ENCODE results near the gene TTC21B. TPM values are rescaled to one million over a fixed set of nuclear protein-coding genes. Genes with fewer than 3 reads are reported as not detected.

TTC21B gene
- total and polyA plus RNA-seq, 10 of the 15 experiments (the other 5 are each of a cell fraction or from before 2014, with no cell fraction given): 2.7 to 22.4 (median 11.3) TPM

DNA sequence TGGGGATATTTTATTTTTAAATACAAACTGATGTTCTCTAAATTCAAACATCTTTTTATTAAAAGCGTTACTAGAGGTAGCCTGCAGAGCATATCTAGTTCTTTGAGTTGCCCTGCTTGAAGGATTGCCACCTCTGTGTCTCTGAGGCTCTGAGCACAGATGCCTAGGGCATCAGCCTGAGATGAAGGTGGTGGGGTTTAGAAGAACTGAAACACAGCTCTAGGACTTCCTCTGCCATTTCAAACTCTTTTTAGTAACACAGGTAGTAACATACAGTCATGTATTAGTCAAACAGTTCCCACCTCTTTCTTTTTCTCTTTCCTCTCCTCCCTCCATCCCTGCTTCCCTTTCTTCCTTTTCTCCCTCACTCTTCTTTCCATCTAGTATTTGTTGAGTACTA is 57.6 kb downstream of the TTC21B start:
- Histone ChIP-seq H3K36me3 (ENCODE audit: control insufficient read depth in 2 of 2, insufficient read depth in 2 of 2, low read length in 1 of 2) (peaks cover 0 to 4% of the 10 kb centered on the region in 2 experiments; a peak in 3 of 4 replicates), H3K4me1 (ENCODE audit: control insufficient read depth, insufficient read depth, low read length) (peaks cover 9% of the 10 kb centered on the region), H3K4me3 (no peak overlapping the region), H3K9me3 (replicated peaks; ENCODE audit: control insufficient read depth, insufficient read depth, low read length) (no peaks in the 10 kb centered on the region), H4K20me1 (ENCODE audit: control insufficient read depth, insufficient read depth) (no peaks in the 10 kb centered on the region), H3K79me2 (ENCODE audit: control insufficient read depth, insufficient read depth, low read length) (no peaks in the 10 kb centered on the region), H2AFZ (ENCODE audit: control insufficient read depth, low read depth, low read length) (no peak overlapping the region), H3K27ac (ENCODE audit: control insufficient read depth, insufficient read depth) (peak overlapping the region; percentile 60), H3K4me2 (ENCODE audit: control insufficient read depth, insufficient read depth) (no peak overlapping the region), H3K9ac (ENCODE audit: control insufficient read depth, insufficient read depth, low read length) (no peak overlapping the region), H3K27me3 (replicated peaks in 1 of 2; ENCODE audit: control insufficient read depth in 2 of 2, insufficient read depth in 2 of 2, low read length in 1 of 2) (no peaks in the 10 kb centered on the region)
- FAIRE-seq: no peak
- in situ Hi-C loops (cut with MboI): no loop called here
- RAD21 ChIA-PET (ENCODE audit: unreplicated experiment): interaction anchor here (1.0 kb wide), 1 partner anchor 18 kb away, joined by 3 read pairs; no protein-coding TSS in a partner anchor
- peak; percentile 91 for ATAC-seq
- DNase-seq (ENCODE audit: low read depth, low spot score): peak; percentile 17
- intact Hi-C loops (cut with micrococcal nuclease; ENCODE audit: unreplicated experiment): no loop called here
- no TSS peak for BruUV-seq (replicated peaks)
- TF ChIP-seq, protein P1, sequence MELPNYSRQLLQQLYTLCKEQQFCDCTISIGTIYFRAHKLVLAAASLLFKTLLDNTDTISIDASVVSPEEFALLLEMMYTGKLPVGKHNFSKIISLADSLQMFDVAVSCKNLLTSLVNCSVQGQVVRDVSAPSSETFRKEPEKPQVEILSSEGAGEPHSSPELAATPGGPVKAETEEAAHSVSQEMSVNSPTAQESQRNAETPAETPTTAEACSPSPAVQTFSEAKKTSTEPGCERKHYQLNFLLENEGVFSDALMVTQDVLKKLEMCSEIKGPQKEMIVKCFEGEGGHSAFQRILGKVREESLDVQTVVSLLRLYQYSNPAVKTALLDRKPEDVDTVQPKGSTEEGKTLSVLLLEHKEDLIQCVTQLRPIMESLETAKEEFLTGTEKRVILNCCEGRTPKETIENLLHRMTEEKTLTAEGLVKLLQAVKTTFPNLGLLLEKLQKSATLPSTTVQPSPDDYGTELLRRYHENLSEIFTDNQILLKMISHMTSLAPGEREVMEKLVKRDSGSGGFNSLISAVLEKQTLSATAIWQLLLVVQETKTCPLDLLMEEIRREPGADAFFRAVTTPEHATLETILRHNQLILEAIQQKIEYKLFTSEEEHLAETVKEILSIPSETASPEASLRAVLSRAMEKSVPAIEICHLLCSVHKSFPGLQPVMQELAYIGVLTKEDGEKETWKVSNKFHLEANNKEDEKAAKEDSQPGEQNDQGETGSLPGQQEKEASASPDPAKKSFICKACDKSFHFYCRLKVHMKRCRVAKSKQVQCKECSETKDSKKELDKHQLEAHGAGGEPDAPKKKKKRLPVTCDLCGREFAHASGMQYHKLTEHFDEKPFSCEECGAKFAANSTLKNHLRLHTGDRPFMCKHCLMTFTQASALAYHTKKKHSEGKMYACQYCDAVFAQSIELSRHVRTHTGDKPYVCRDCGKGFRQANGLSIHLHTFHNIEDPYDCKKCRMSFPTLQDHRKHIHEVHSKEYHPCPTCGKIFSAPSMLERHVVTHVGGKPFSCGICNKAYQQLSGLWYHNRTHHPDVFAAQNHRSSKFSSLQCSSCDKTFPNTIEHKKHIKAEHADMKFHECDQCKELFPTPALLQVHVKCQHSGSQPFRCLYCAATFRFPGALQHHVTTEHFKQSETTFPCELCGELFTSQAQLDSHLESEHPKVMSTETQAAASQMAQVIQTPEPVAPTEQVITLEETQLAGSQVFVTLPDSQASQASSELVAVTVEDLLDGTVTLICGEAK (IDR thresholded peaks at IDR 0.05; ENCODE audit: borderline replicate concordance): no peak
- no peak for TF ChIP-seq YBX1 (IDR thresholded peaks at IDR 0.05)
- no peak for TF ChIP-seq CBX5 (IDR thresholded peaks at IDR 0.05; ENCODE audit: low read depth)
- 0 out of 2 replicates have a peak, but pooled peaks have one; percentile 6 for TF ChIP-seq MEF2A (IDR thresholded peaks at IDR 0.05; ENCODE audit: insufficient read depth, low read depth, low read length)
- TF ChIP-seq IKZF2 (IDR thresholded peaks at IDR 0.05): peak in 1 of 2 experiments; percentile 46; a peak in 2 of 4 replicates
- TF ChIP-seq ZNF207 (IDR thresholded peaks at IDR 0.05; ENCODE audit: borderline replicate concordance): no peak
- no peak for TF ChIP-seq MEF2B (IDR thresholded peaks at IDR 0.05; ENCODE audit: partially characterized antibody, poor library complexity, severe bottlenecking)
- no peak for TF ChIP-seq HDAC2 (IDR thresholded peaks at IDR 0.05)
- no peak for TF ChIP-seq RCOR1 (conservative IDR thresholded peaks at IDR 0.05; ENCODE audit: low read depth, low read length)
- no peak for TF ChIP-seq TCF3 (IDR thresholded peaks at IDR 0.05; ENCODE audit: borderline replicate concordance, insufficient read depth, low read depth, low read length)
- TF ChIP-seq, protein P2, sequence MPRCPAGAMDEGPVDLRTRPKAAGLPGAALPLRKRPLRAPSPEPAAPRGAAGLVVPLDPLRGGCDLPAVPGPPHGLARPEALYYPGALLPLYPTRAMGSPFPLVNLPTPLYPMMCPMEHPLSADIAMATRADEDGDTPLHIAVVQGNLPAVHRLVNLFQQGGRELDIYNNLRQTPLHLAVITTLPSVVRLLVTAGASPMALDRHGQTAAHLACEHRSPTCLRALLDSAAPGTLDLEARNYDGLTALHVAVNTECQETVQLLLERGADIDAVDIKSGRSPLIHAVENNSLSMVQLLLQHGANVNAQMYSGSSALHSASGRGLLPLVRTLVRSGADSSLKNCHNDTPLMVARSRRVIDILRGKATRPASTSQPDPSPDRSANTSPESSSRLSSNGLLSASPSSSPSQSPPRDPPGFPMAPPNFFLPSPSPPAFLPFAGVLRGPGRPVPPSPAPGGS (IDR thresholded peaks at IDR 0.05; ENCODE audit: borderline replicate concordance, insufficient read depth, low read depth, low read length, poor library complexity, severe bottlenecking): no peak
- TF ChIP-seq SPI1 (IDR thresholded peaks at IDR 0.05; ENCODE audit: borderline replicate concordance, insufficient read depth, low read depth, low read length): peak; percentile 69
- SMC1A ChIA-PET (ENCODE audit: uncharacterized antibody, unreplicated experiment): interaction anchor here (0.9 to 1.2 kb wide), 2 partner anchors 21 to 24 kb away, joined by 3 read pairs; no protein-coding TSS in a partner anchor
- CTCF ChIA-PET: no interaction called here
- POLR2A ChIA-PET: interaction anchor here (0.6 to 1.4 kb wide), 2 partner anchors 57 to 270 kb away, joined by 3 read pairs; no protein-coding TSS in a partner anchor
- 40% methylated on average over 1 of the region's 1 CpG for WGBS (ENCODE audit: insufficient coverage, insufficient replicate concordance, low lambda C conversion rate, missing lambda C conversion rate)

Measured in GM12878 (cell line).